Transverse colon (tissue), 4 donors: ENCODE results near the gene CAST. TPM values are rescaled to one million over a fixed set of nuclear protein-coding genes. Genes with fewer than 3 reads are reported as not detected.

Experiments
- DNase-seq: peaks from one replicate; pipeline ENCODE4 v3.0.0-alpha.2; 2019
- H3K27ac ChIP-seq, 4 donors: fragments of 200-600 bp; sonication (generic); 2 replicates each; pipeline ENCODE4 v1.5.1; 2016 to 2018; ENCODE audit warnings: inconsistent platforms in 4 of 4
- H3K27me3 ChIP-seq: fragments of 200-600 bp; sonication (generic); 2 replicates; pipeline ENCODE4 v1.5.1; 2017; ENCODE audit warnings: inconsistent platforms
- H3K36me3 ChIP-seq, 4 donors: fragments of 200-600 bp; sonication (generic); 2 replicates each; pipeline ENCODE4 v1.5.1; 2017 to 2019; ENCODE audit warnings: inconsistent platforms in 4 of 4
- H3K4me1 ChIP-seq, 4 donors: fragments of 200-600 bp; sonication (generic); 2 replicates each; pipeline ENCODE4 v1.5.1; 2017 to 2020; ENCODE audit warnings: inconsistent platforms in 4 of 4
- H3K4me3 ChIP-seq, 4 donors: fragments of 200-600 bp; sonication (generic); 1 replicate in 1 of 4; 2 replicates in 3 of 4; pipeline versions ENCODE4 v1.5.1 to v1.6.1; 2017 to 2019; ENCODE audit warnings: inconsistent platforms in 4 of 4
- H3K9me3 ChIP-seq, 2 donors: fragments of 200-600 bp; sonication (generic); 2 replicates each; pipeline ENCODE4 v1.5.1; 2017 to 2019; ENCODE audit warnings: inconsistent platforms in 2 of 2
- CTCF ChIP-seq, 5 experiments: fragments of 200-600 bp in 3 of 5; fragments of 450-650 bp in 2 of 5; sonication (generic) in 3 of 5; IDR thresholded peaks; 1 replicate in 2 of 5; 2 replicates in 3 of 5; pipeline ENCODE4 v1.5.1; 2016 to 2017; ENCODE audit warnings: antibody characterized with exemption in 5 of 5, inconsistent platforms in 3 of 5, mild to moderate bottlenecking in 2 of 5, moderate library complexity in 1 of 5
- EP300 ChIP-seq: sonication (generic); formaldehyde crosslinking; IDR thresholded peaks from one replicate; pipeline ENCODE4 v1.6.1; 2017; ENCODE audit warnings: antibody characterized with exemption, low read depth
- POLR2A ChIP-seq: fragments of 450-650 bp; IDR thresholded peaks from one replicate; pipeline ENCODE4 v1.6.1; 2016; ENCODE audit warnings: antibody characterized with exemption, mild to moderate bottlenecking, moderate library complexity
- POLR2AphosphoS5 ChIP-seq, 3 donors: sonication (generic); formaldehyde crosslinking; IDR thresholded peaks; one replicate each; pipeline ENCODE4 v1.6.1; 2016; ENCODE audit warnings: antibody characterized with exemption in 3 of 3
- WGBS, 2 donors: methylation state at CpG; one replicate each; pipeline ENCODE4 v1.1.5; 2018; ENCODE audit warnings: low coverage in 1 of 2; 5-methylcytosine and 5-hydroxymethylcytosine counted together
- in situ Hi-C, 4 donors: fragments of 200-750 bp; cut with MboI; loops; one replicate each; pipeline versions ENCODE4 v1.15.0 to v1.15.1; 2017; ENCODE audit warnings: low sequenced_read_pairs in 3 of 4, low pct_ligation_motif_present in 1 of 4, low pct_unique_long_range_greater_than_20kb in 1 of 4
- intact Hi-C: fragments of 100-400 bp; cut with DNase I; formaldehyde crosslinking; loops from one replicate; pipeline ENCODE4 v1.15.1; 2023; ENCODE audit warnings: low total_unique reads
- total RNA-seq, 4 donors: library from RNA; depleted of rRNA; stranded (reverse); fragments of >200 nt; gene quantifications; one replicate each; pipeline ENCODE4 v1.1.0, GENCODE V29; 2016

CAST gene
- total RNA-seq, 4 donors from 2014 or later: 237 to 556 (median 335) TPM

- Histone ChIP-seq H3K36me3 (peaks cover 0 to 86% (median 38%) of the 10 kb centered on the region in 4 donors), H3K4me3 (no peak overlapping the region), H3K27ac (peak overlapping the region in 3 of 4 donors; percentile 13 to 34 (median 32)), H3K9me3 (no peaks in the 10 kb centered on the region), H3K27me3 (no peaks in the 10 kb centered on the region), H3K4me1 (peaks cover 0 to 48% (median 6%) of the 10 kb centered on the region in 4 donors)
- WGBS, 2 donors: 46 to 48% methylated on average over 5 of the region's 5 CpGs
- TF ChIP-seq POLR2A: no peak
- no peak for TF ChIP-seq POLR2AphosphoS5 (IDR thresholded peaks at IDR 0.05)
- no peak for TF ChIP-seq EP300
- TF ChIP-seq CTCF (IDR thresholded peaks at IDR 0.05): no peak
- in situ Hi-C loops: no loop called here
- no peak for DNase-seq
- intact Hi-C loops: no loop called here
Measured at GRCh38 chr5:96745844-96746531, 83.8 kb downstream of the CAST start.

GRCh38 chr5:96747720-96748119 lies 85.5 kb downstream of the CAST start:
- no peak overlapping the region for H3K4me3 ChIP-seq
- DNase-seq: no peak
- in situ Hi-C loops (no loop called here), intact Hi-C loops (no loop called here)
- H3K36me3 ChIP-seq: peaks cover 0 to 77% (median 29%) of the 10 kb centered on the region in 4 donors
- no peaks in the 10 kb centered on the region for H3K9me3 ChIP-seq
- peak overlapping the region in 2 of 4 donors; percentile 8 to 44 for H3K27ac ChIP-seq
- WGBS, 2 donors: 45 to 60% methylated on average over 3 of the region's 3 CpGs
- H3K4me1 ChIP-seq: peaks cover 0 to 47% (median 6%) of the 10 kb centered on the region in 4 donors
- TF ChIP-seq POLR2A (no peak), CTCF (IDR thresholded peaks at IDR 0.05) (no peak), EP300 (no peak), POLR2AphosphoS5 (IDR thresholded peaks at IDR 0.05) (no peak)
- H3K27me3 ChIP-seq: no peaks in the 10 kb centered on the region

DNA sequence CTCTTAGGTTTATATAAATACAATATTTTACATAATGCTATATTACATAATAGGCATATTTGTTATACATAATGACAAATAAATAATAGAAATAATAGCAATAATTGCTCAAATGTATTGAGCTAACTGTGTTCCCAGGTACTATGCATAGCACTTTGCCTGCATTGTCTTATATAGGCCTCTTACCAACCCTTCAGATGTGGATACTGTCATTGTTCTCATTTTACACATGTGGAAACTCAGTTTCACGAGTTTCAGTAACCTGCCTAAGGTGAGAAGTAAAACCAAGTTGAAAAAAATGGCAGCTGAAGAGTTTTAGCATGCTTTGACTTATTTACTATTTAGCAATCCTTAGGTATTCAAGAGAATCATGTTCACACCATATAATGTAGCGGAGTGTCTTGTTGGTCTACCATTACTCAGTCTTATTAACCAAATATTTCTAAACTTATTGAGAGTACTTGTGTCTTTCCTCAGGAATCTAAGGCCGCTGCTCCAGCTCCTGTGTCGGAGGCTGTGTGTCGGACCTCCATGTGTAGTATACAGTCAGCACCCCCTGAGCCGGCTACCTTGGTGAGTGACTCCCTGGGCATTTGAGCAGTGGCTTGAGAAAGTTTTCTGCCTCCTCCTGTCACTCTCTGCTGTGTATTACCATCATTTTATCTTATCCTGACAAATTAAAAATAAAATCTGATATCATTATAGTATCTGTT lies 88.1 kb downstream of the CAST start:
- no peaks in the 10 kb centered on the region for H3K27me3 ChIP-seq
- peaks cover 0 to 39% (median 6%) of the 10 kb centered on the region in 4 donors for H3K4me1 ChIP-seq
- in situ Hi-C loops (loop anchor here in 3 of 4 donors (10.0 to 25.0 kb wide), 2 partner anchors 412 to 415 kb away; no protein-coding TSS in a partner anchor), intact Hi-C loops (no loop called here)
- H3K9me3 ChIP-seq: no peaks in the 10 kb centered on the region
- H3K27ac ChIP-seq: no peak overlapping the region
- no peak for DNase-seq
- TF ChIP-seq POLR2AphosphoS5 (IDR thresholded peaks at IDR 0.05) (no peak), POLR2A (no peak), EP300 (no peak), CTCF (IDR thresholded peaks at IDR 0.05) (no peak)
- H3K4me3 ChIP-seq: no peak overlapping the region
- WGBS, 2 donors: 86 to 94% methylated on average over 5 to 6 of the region's 6 CpGs
- H3K36me3 ChIP-seq: peaks cover 0 to 77% (median 34%) of the 10 kb centered on the region in 4 donors
